IPS-20b (cell line): Measurements from ENCODE around the gene BEND7.
"Not testable (repeated sequence)": the region's sequence is repeated elsewhere in the genome, so short reads cannot be mapped to it uniquely, and the experiment has no call there.

Experiments used
- H3K27ac ChIP-seq: one replicate; pipeline ENCODE4 v1.5.1; 2013; ENCODE audit warnings: low read length
- H3K27me3 ChIP-seq: 2 replicates; pipeline ENCODE4 v1.6.1; 2013; ENCODE audit warnings: mild to moderate bottlenecking, low read length, inconsistent platforms; ENCODE audit not compliant: insufficient read depth
- H3K36me3 ChIP-seq: 2 replicates; pipeline ENCODE4 v1.6.1; 2013; ENCODE audit warnings: low read depth, mild to moderate bottlenecking, inconsistent platforms, low read length, moderate library complexity; ENCODE audit not compliant: insufficient read depth
- H3K4me1 ChIP-seq: 2 replicates; pipeline ENCODE4 v1.6.1; 2013; ENCODE audit warnings: mild to moderate bottlenecking, control low read depth, inconsistent platforms, low read length, moderate library complexity; ENCODE audit not compliant: insufficient read depth
- H3K4me3 ChIP-seq: 2 replicates; pipeline ENCODE4 v1.5.1; 2013; ENCODE audit warnings: mild to moderate bottlenecking, low read length, inconsistent platforms
- H3K9ac ChIP-seq: 2 replicates; pipeline ENCODE4 v1.6.1; 2013; ENCODE audit warnings: low read depth, mild to moderate bottlenecking, inconsistent platforms, low read length, moderate library complexity
- H3K9me3 ChIP-seq: 2 replicates; pipeline ENCODE4 v1.6.1; 2013; ENCODE audit warnings: mild to moderate bottlenecking, low read depth, low read length, inconsistent platforms; ENCODE audit not compliant: insufficient read depth

Gene BEND7

GRCh38 chr10:13412894-13413293 lies 115.9 kb downstream of the BEND7 start:
- H3K4me3 ChIP-seq: no peak overlapping the region

GRCh38 chr10:13404791-13405190 lies 124.0 kb downstream of the BEND7 start:
- Histone ChIP-seq H3K4me3 (no peak overlapping the region), H3K27ac (no peak overlapping the region), H3K9ac (no peak overlapping the region; the same call in 1 of the 2 replicates), H3K9me3 (peaks cover 6% of the 10 kb centered on the region), H3K4me1 (peaks cover 13% of the 10 kb centered on the region; the same call in 1 of the 2 replicates), H3K27me3 (no peaks in the 10 kb centered on the region), H3K36me3 (no peaks in the 10 kb centered on the region)

More at GRCh38 chr10:13412894-13413293, 115.9 kb downstream of the BEND7 start:
- Histone ChIP-seq H3K27me3 (no peaks in the 10 kb centered on the region), H3K4me1 (no peaks in the 10 kb centered on the region), H3K36me3 (no peaks in the 10 kb centered on the region), H3K9ac (no peak overlapping the region), H3K9me3 (peaks cover 9% of the 10 kb centered on the region; the same call in 1 of the 2 replicates), H3K27ac (no peak overlapping the region)

- Histone ChIP-seq H3K4me1 (peaks cover 13% of the 10 kb centered on the region; the same call in 1 of the 2 replicates), H3K9ac (no peak overlapping the region; the same call in 1 of the 2 replicates), H3K27me3 (no peaks in the 10 kb centered on the region), H3K4me3 (no peak overlapping the region), H3K27ac (no peak overlapping the region), H3K9me3 (peaks cover 10% of the 10 kb centered on the region), H3K36me3 (no peaks in the 10 kb centered on the region)
These were observed 124.5 kb downstream of the BEND7 start for GRCh38 chr10:13404305-13404759.

DNA sequence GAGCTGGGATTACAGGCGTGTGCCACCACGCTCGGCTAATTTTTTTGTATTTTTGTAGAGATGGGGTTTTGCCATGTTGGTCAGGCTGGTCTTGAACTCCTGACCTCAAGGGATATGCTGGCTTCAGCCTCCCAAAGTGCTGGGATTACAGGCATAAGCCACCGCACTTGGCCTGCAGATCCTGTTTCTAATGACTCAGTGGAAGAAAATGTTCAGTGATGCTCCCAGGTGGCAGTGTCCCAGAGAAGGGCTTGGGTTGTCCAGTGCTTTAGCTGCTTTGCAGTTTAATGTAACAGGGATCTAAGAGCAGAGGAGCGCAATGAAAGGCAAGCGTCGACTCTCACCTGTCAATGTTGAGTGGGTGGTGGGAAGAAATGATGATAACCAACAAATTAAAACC lies 125.4 kb downstream of the BEND7 start:
- not testable (repeated sequence) for H3K36me3 ChIP-seq, H3K9ac ChIP-seq, H3K27ac ChIP-seq, H3K4me3 ChIP-seq, H3K9me3 ChIP-seq, H3K27me3 ChIP-seq
- peaks cover 13% of the 10 kb centered on the region; the same call in 1 of the 2 replicates for H3K4me1 ChIP-seq

GRCh38 chr10:13402021-13402420 lies 126.8 kb downstream of the BEND7 start:
- Histone ChIP-seq H3K9ac (no peak overlapping the region), H3K36me3 (no peaks in the 10 kb centered on the region), H3K4me3 (no peak overlapping the region), H3K4me1 (peaks cover 13% of the 10 kb centered on the region; the same call in 1 of the 2 replicates), H3K27me3 (no peaks in the 10 kb centered on the region), H3K27ac (no peak overlapping the region), H3K9me3 (peaks cover 10% of the 10 kb centered on the region)

DNA sequence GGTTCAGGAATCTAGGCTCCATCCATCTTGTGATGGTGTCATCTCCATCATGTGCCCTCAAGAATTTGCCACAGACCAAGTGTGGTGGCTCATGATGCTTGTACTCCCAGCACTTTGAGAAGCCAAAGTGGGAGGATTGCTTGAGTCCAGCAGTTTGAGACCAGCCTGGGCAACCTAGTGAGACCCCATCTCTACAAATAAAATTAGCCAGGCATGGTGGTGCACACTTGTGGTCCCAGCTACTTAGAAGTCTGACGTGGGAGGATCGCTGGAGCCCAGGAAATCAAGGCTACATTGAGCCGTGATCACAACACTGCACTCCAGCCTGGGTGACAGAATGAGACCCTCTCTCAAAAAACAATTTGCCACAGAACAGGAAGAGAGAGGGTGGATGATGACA lies 127.7 kb downstream of the BEND7 start:
- Histone ChIP-seq H3K9me3 (peaks cover 10% of the 10 kb centered on the region), H3K4me1 (peaks cover 13% of the 10 kb centered on the region; the same call in 1 of the 2 replicates), H3K4me3 (no peak overlapping the region), H3K36me3 (no peaks in the 10 kb centered on the region), H3K9ac (no peak overlapping the region), H3K27me3 (no peaks in the 10 kb centered on the region), H3K27ac (no peak overlapping the region)

GRCh38 chr10:13400196-13400965 lies 128.4 kb downstream of the BEND7 start:
- Histone ChIP-seq H3K27ac (no peak overlapping the region), H3K9ac (no peak overlapping the region), H3K9me3 (peaks cover 10% of the 10 kb centered on the region), H3K36me3 (no peaks in the 10 kb centered on the region), H3K4me3 (no peak overlapping the region), H3K4me1 (peaks cover 14% of the 10 kb centered on the region; the same call in 1 of the 2 replicates), H3K27me3 (no peaks in the 10 kb centered on the region)

DNA sequence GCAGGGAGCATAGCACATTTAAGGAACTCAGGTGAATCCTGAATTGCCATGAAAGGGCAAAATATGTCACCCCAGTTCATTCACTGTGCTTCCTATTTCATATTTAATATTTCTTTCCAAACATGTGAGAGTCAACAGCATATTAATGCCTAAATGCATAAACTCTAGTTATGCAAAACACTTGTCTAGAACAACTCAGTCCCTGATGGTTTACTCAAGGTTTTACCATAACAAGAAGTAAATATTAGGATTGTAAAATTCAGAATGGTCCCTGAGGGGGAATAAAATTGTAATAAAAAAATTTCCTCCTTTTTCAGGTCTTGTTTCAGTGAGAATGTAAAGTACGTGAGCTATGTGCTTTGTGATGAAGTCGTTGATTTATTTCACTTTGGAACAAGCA lies 129.1 kb downstream of the BEND7 start:
- Histone ChIP-seq H3K27ac (no peak overlapping the region), H3K4me3 (no peak overlapping the region), H3K9me3 (peaks cover 10% of the 10 kb centered on the region), H3K36me3 (no peaks in the 10 kb centered on the region), H3K9ac (no peak overlapping the region), H3K27me3 (no peaks in the 10 kb centered on the region), H3K4me1 (peaks cover 12% of the 10 kb centered on the region; the same call in 1 of the 2 replicates)

- Histone ChIP-seq H3K27me3 (no peaks in the 10 kb centered on the region), H3K9me3 (peaks cover 10% of the 10 kb centered on the region), H3K4me3 (no peak overlapping the region), H3K9ac (no peak overlapping the region), H3K36me3 (no peaks in the 10 kb centered on the region), H3K27ac (no peak overlapping the region), H3K4me1 (peaks cover 7% of the 10 kb centered on the region; the same call in 1 of the 2 replicates)
These were observed 129.6 kb downstream of the BEND7 start for GRCh38 chr10:13399236-13399635.

- Histone ChIP-seq H3K9me3 (peaks cover 10% of the 10 kb centered on the region), H3K4me3 (no peak overlapping the region), H3K36me3 (no peaks in the 10 kb centered on the region), H3K4me1 (peaks cover 4% of the 10 kb centered on the region; the same call in 1 of the 2 replicates), H3K9ac (no peak overlapping the region), H3K27me3 (no peaks in the 10 kb centered on the region), H3K27ac (no peak overlapping the region)
These were observed 131.8 kb downstream of the BEND7 start for GRCh38 chr10:13397052-13397451.

GRCh38 chr10:13396369-13396768 lies 132.4 kb downstream of the BEND7 start:
- H3K36me3 ChIP-seq: no peaks in the 10 kb centered on the region
- peaks cover 10% of the 10 kb centered on the region for H3K9me3 ChIP-seq
- no peak overlapping the region for H3K4me3 ChIP-seq
- H3K9ac ChIP-seq: no peak overlapping the region
- no peak overlapping the region for H3K27ac ChIP-seq
- H3K4me1 ChIP-seq: peaks cover 4% of the 10 kb centered on the region; the same call in 1 of the 2 replicates
- H3K27me3 ChIP-seq: no peaks in the 10 kb centered on the region

GRCh38 chr10:13395540-13395939 lies 133.3 kb downstream of the BEND7 start:
- Histone ChIP-seq H3K4me1 (peaks cover 9% of the 10 kb centered on the region; the same call in 1 of the 2 replicates), H3K9me3 (peaks cover 10% of the 10 kb centered on the region), H3K9ac (peak overlapping the region; percentile 16; the same call in 1 of the 2 replicates), H3K4me3 (no peak overlapping the region), H3K36me3 (no peaks in the 10 kb centered on the region), H3K27ac (no peak overlapping the region), H3K27me3 (no peaks in the 10 kb centered on the region)
